Fibroblast of lung (primary cell): ENCODE measurements around the gene NME7. TPM values are rescaled to one million over a fixed set of nuclear protein-coding genes. Genes with fewer than 3 reads are reported as not detected.

Experiments used
- DNase-seq, 2 donors: peaks; one replicate each; pipeline versions ENCODE4 v3.0.0 to v3.0.0-alpha.2; 2010; ENCODE audit warnings: low read depth in 2 of 2
- H2AFZ ChIP-seq: 2 replicates; pipeline ENCODE4 v1.5.1; 2012; ENCODE audit warnings: low read length, control low read depth, inconsistent platforms
- H3K27ac ChIP-seq: 2 replicates; pipeline ENCODE4 v1.5.1; 2011; ENCODE audit warnings: low read length, control low read depth; ENCODE audit not compliant: insufficient read depth
- H3K27me3 ChIP-seq: 2 replicates; pipeline ENCODE4 v1.5.1; 2011; ENCODE audit warnings: mild to moderate bottlenecking, low read length; ENCODE audit not compliant: control insufficient read depth, insufficient read depth
- H3K36me3 ChIP-seq: 2 replicates; pipeline ENCODE4 v1.5.1; 2011; ENCODE audit warnings: low read length; ENCODE audit not compliant: control insufficient read depth, insufficient read depth
- H3K4me1 ChIP-seq: 2 replicates; pipeline ENCODE4 v1.5.1; 2011; ENCODE audit warnings: low read length; ENCODE audit not compliant: control insufficient read depth, insufficient read depth; ENCODE audit errors: extremely low read depth
- H3K4me2 ChIP-seq: 2 replicates; pipeline ENCODE4 v1.5.1; 2011; ENCODE audit warnings: low read length, control low read depth; ENCODE audit not compliant: insufficient read depth; ENCODE audit errors: extremely low read depth
- H3K4me3 ChIP-seq, 4 experiments: fragments of 200-600 bp in 1 of 4; sonication (generic) in 1 of 4; replicated peaks in 1 of 4; 2 replicates each; pipeline ENCODE4 v1.5.1; 2011 to 2016; ENCODE audit warnings: low read length in 4 of 4, low read depth in 3 of 4, mild to moderate bottlenecking in 3 of 4, control low read depth in 2 of 4, inconsistent platforms in 1 of 4, mixed read lengths in 1 of 4; ENCODE audit not compliant: insufficient read depth in 1 of 4; ENCODE audit errors: control extremely low read depth in 1 of 4
- H3K79me2 ChIP-seq: 2 replicates; pipeline ENCODE4 v1.5.1; 2012; ENCODE audit warnings: mild to moderate bottlenecking, low read length, inconsistent platforms; ENCODE audit not compliant: control insufficient read depth, insufficient read depth
- H3K9ac ChIP-seq: 2 replicates; pipeline ENCODE4 v1.5.1; 2011; ENCODE audit warnings: mild to moderate bottlenecking, low read length, control low read depth; ENCODE audit not compliant: insufficient read depth
- H3K9me3 ChIP-seq: 2 replicates; pipeline ENCODE4 v1.5.1; 2012; ENCODE audit warnings: low read depth, low read length; ENCODE audit not compliant: control insufficient read depth, insufficient read depth
- H4K20me1 ChIP-seq: 2 replicates; pipeline ENCODE4 v1.5.1; 2011; ENCODE audit warnings: low read length; ENCODE audit not compliant: control insufficient read depth, insufficient read depth; ENCODE audit errors: extremely low read depth
- EZH2 ChIP-seq: IDR thresholded peaks from 2 replicates; pipeline ENCODE4 v1.5.1; 2012; ENCODE audit warnings: low read length, control low read depth, mild to moderate bottlenecking; ENCODE audit errors: missing control alignments
- polyA plus RNA-seq, 2 donors: library from polyadenylated mRNA; depleted of rRNA in 1 of 2; stranded (reverse) in 1 of 2; unstranded in 1 of 2; fragments of >200 nt; gene quantifications; 2 replicates each; pipeline ENCODE4 v1.2.1, GENCODE V29; 2011 to 2012; ENCODE audit warnings: missing spikeins in 1 of 2
- total RNA-seq: library from RNA; depleted of rRNA; stranded (reverse); fragments of >200 nt; gene quantifications from 2 replicates; pipeline ENCODE4 v1.2.1, GENCODE V29; 2014
- TF ChIP-seq, protein P1 (sequence below), 2 donors: IDR thresholded peaks in 1 of 2; conservative IDR thresholded peaks in 1 of 2; 1 replicate in 1 of 2; 2 replicates in 1 of 2; pipeline ENCODE4 v1.5.1; 2011 to 2012; ENCODE audit warnings: low read length in 2 of 2, control low read depth in 1 of 2, inconsistent platforms in 1 of 2, low read depth in 1 of 2, mild to moderate bottlenecking in 1 of 2

Gene NME7
- total and polyA plus RNA-seq, 2 donors (not counting 1 experiment from before 2014, with no cell fraction given), result 21.0 to 30.8 TPM

DNA sequence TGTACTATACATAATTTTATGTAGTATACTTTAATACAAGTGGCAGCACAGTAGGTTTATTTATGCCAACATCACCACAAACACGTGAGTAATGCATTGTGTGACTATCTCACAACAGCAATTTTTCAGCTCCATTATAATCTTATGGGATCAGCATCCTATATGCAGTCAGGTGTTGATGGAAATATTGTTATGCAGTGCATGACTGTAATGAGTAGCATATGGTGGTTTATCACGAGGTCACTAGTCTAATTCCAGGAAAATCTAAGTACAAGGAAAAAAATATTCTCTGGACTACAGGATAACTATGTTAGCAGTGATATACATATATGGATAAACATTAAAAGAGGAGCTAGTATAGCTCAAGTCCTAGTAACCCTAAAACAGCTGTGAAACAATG is 192.1 kb downstream of the NME7 start:
- TF ChIP-seq EZH2, result no peak
- TF ChIP-seq, protein P1, sequence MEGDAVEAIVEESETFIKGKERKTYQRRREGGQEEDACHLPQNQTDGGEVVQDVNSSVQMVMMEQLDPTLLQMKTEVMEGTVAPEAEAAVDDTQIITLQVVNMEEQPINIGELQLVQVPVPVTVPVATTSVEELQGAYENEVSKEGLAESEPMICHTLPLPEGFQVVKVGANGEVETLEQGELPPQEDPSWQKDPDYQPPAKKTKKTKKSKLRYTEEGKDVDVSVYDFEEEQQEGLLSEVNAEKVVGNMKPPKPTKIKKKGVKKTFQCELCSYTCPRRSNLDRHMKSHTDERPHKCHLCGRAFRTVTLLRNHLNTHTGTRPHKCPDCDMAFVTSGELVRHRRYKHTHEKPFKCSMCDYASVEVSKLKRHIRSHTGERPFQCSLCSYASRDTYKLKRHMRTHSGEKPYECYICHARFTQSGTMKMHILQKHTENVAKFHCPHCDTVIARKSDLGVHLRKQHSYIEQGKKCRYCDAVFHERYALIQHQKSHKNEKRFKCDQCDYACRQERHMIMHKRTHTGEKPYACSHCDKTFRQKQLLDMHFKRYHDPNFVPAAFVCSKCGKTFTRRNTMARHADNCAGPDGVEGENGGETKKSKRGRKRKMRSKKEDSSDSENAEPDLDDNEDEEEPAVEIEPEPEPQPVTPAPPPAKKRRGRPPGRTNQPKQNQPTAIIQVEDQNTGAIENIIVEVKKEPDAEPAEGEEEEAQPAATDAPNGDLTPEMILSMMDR (conservative IDR thresholded peaks at IDR 0.05 in 1 of 2, IDR thresholded peaks at IDR 0.05 in 1 of 2; ENCODE audit: low read depth in 1 of 2, low read length in 2 of 2), result no peak
- Histone ChIP-seq H3K79me2 (no peaks in the 10 kb centered on the region), H3K9me3 (no peaks in the 10 kb centered on the region), H3K4me1 (no peaks in the 10 kb centered on the region), H4K20me1 (no peaks in the 10 kb centered on the region), H3K4me2 (no peak overlapping the region), H3K4me3 (no peak overlapping the region), H3K9ac (no peak overlapping the region), H3K36me3 (no peaks in the 10 kb centered on the region), H2AFZ (no peak overlapping the region), H3K27me3 (no peaks in the 10 kb centered on the region), H3K27ac (no peak overlapping the region)
- no peak for DNase-seq

DNA sequence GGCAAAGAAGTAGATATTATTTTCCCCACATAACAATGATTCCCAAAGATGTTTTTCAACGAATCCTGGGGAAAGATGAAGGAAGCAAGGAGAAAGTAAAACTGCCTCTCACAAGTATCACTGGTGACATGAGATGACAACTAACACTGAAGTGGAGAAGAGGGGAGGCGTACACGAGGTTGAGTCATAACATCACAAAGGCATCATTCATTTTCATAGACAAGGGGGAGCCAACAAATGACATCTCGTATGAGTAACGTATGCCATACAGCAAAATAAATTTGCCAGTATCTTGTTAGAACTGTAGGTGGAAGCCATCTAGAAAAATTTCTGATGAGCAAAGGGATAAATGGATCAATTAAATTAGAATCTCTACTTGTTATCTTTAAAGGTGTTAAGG is 204.5 kb downstream of the NME7 start:
- Histone ChIP-seq H3K27ac (no peak overlapping the region), H3K9me3 (no peaks in the 10 kb centered on the region), H3K4me1 (peaks cover 2% of the 10 kb centered on the region), H4K20me1 (no peaks in the 10 kb centered on the region), H2AFZ (no peak overlapping the region), H3K79me2 (no peaks in the 10 kb centered on the region), H3K36me3 (no peaks in the 10 kb centered on the region), H3K4me3 (no peak overlapping the region), H3K4me2 (no peak overlapping the region), H3K27me3 (no peaks in the 10 kb centered on the region), H3K9ac (no peak overlapping the region)
- TF ChIP-seq, protein P1 (conservative IDR thresholded peaks at IDR 0.05 in 1 of 2, IDR thresholded peaks at IDR 0.05 in 1 of 2; ENCODE audit: low read depth in 1 of 2, low read length in 2 of 2), result no peak
- TF ChIP-seq EZH2, result no peak
- DNase-seq, result peak in 1 of 2 donors; percentile 55

GRCh38 chr1:169161496-169162194 is 206.0 kb downstream of the NME7 start:
- no peak overlapping the region for H2AFZ ChIP-seq
- no peaks in the 10 kb centered on the region for H3K79me2 ChIP-seq
- no peak overlapping the region for H3K9ac ChIP-seq
- peaks cover 2% of the 10 kb centered on the region for H3K4me1 ChIP-seq
- H3K4me2 ChIP-seq, result peak overlapping the region; percentile 17
- H3K36me3 ChIP-seq, result no peaks in the 10 kb centered on the region
- no peaks in the 10 kb centered on the region for H3K27me3 ChIP-seq
- no peaks in the 10 kb centered on the region for H3K9me3 ChIP-seq
- TF ChIP-seq, protein P1 (conservative IDR thresholded peaks at IDR 0.05 in 1 of 2, IDR thresholded peaks at IDR 0.05 in 1 of 2; ENCODE audit: low read depth in 1 of 2, low read length in 2 of 2), result no peak
- no peak for TF ChIP-seq EZH2
- H3K4me3 ChIP-seq, result no peak overlapping the region
- peak; percentile 15 for DNase-seq
- H3K27ac ChIP-seq, result no peak overlapping the region
- H4K20me1 ChIP-seq, result no peaks in the 10 kb centered on the region
